ENCODE measurements around the gene SLC30A4. TPM values are rescaled to one million over a fixed set of nuclear protein-coding genes. Genes with fewer than 3 reads are reported as not detected.

Gene SLC30A4
- total and polyA plus RNA-seq, 2 experiments from 2014 or later: not detected

DNA sequence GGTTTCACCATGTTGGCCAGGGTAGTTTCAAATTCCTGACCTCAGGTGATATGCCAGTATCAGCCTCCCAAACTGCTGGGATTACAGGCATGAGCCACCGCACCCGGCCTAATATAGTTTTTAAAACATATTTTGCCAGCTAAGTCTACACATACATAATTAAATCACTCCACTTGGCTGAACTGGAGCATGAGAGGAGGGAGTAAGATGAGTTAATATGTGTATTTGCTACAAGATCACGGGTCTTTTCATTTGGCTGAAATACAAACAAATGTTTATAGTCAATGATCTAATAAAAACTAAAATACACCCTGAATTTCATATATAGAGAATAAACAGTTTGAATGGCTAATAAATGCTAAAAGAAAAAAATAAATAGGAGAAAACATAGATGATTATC, 25.3 kb downstream of the SLC30A4 start (continued):
- TF ChIP-seq, protein P1, sequence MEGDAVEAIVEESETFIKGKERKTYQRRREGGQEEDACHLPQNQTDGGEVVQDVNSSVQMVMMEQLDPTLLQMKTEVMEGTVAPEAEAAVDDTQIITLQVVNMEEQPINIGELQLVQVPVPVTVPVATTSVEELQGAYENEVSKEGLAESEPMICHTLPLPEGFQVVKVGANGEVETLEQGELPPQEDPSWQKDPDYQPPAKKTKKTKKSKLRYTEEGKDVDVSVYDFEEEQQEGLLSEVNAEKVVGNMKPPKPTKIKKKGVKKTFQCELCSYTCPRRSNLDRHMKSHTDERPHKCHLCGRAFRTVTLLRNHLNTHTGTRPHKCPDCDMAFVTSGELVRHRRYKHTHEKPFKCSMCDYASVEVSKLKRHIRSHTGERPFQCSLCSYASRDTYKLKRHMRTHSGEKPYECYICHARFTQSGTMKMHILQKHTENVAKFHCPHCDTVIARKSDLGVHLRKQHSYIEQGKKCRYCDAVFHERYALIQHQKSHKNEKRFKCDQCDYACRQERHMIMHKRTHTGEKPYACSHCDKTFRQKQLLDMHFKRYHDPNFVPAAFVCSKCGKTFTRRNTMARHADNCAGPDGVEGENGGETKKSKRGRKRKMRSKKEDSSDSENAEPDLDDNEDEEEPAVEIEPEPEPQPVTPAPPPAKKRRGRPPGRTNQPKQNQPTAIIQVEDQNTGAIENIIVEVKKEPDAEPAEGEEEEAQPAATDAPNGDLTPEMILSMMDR (conservative IDR thresholded peaks at IDR 0.05; ENCODE audit: low read depth in 2 of 2): no peak
- TF ChIP-seq, protein P2, sequence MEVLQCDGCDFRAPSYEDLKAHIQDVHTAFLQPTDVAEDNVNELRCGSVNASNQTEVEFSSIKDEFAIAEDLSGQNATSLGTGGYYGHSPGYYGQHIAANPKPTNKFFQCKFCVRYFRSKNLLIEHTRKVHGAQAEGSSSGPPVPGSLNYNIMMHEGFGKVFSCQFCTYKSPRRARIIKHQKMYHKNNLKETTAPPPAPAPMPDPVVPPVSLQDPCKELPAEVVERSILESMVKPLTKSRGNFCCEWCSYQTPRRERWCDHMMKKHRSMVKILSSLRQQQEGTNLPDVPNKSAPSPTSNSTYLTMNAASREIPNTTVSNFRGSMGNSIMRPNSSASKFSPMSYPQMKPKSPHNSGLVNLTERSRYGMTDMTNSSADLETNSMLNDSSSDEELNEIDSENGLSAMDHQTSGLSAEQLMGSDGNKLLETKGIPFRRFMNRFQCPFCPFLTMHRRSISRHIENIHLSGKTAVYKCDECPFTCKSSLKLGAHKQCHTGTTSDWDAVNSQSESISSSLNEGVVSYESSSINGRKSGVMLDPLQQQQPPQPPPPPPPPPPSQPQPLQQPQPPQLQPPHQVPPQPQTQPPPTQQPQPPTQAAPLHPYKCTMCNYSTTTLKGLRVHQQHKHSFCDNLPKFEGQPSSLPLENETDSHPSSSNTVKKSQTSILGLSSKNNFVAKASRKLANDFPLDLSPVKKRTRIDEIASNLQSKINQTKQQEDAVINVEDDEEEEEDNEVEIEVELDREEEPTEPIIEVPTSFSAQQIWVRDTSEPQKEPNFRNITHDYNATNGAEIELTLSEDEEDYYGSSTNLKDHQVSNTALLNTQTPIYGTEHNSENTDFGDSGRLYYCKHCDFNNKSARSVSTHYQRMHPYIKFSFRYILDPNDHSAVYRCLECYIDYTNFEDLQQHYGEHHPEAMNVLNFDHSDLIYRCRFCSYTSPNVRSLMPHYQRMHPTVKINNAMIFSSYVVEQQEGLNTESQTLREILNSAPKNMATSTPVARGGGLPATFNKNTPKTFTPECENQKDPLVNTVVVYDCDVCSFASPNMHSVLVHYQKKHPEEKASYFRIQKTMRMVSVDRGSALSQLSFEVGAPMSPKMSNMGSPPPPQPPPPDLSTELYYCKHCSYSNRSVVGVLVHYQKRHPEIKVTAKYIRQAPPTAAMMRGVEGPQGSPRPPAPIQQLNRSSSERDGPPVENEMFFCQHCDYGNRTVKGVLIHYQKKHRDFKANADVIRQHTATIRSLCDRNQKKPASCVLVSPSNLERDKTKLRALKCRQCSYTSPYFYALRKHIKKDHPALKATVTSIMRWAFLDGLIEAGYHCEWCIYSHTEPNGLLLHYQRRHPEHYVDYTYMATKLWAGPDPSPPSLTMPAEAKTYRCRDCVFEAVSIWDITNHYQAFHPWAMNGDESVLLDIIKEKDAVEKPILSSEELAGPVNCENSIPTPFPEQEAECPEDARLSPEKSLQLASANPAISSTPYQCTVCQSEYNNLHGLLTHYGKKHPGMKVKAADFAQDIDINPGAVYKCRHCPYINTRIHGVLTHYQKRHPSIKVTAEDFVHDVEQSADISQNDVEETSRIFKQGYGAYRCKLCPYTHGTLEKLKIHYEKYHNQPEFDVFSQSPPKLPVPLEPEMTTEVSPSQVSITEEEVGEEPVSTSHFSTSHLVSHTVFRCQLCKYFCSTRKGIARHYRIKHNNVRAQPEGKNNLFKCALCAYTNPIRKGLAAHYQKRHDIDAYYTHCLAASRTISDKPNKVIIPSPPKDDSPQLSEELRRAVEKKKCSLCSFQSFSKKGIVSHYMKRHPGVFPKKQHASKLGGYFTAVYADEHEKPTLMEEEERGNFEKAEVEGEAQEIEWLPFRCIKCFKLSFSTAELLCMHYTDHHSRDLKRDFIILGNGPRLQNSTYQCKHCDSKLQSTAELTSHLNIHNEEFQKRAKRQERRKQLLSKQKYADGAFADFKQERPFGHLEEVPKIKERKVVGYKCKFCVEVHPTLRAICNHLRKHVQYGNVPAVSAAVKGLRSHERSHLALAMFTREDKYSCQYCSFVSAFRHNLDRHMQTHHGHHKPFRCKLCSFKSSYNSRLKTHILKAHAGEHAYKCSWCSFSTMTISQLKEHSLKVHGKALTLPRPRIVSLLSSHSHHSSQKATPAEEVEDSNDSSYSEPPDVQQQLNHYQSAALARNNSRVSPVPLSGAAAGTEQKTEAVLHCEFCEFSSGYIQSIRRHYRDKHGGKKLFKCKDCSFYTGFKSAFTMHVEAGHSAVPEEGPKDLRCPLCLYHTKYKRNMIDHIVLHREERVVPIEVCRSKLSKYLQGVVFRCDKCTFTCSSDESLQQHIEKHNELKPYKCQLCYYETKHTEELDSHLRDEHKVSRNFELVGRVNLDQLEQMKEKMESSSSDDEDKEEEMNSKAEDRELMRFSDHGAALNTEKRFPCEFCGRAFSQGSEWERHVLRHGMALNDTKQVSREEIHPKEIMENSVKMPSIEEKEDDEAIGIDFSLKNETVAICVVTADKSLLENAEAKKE (CRISPR knock-in tag; IDR thresholded peaks at IDR 0.05): no peak
- TF ChIP-seq ZNF114 (CRISPR knock-in tag; IDR thresholded peaks at IDR 0.05) (no peak), ZNF331 (CRISPR knock-in tag; IDR thresholded peaks at IDR 0.05; ENCODE audit: low read depth) (no peak), CREB1 (CRISPR knock-in tag; IDR thresholded peaks at IDR 0.05; ENCODE audit: low read depth) (no peak), JUNB (IDR thresholded peaks at IDR 0.05; ENCODE audit: unreplicated experiment) (no peak)

DNA sequence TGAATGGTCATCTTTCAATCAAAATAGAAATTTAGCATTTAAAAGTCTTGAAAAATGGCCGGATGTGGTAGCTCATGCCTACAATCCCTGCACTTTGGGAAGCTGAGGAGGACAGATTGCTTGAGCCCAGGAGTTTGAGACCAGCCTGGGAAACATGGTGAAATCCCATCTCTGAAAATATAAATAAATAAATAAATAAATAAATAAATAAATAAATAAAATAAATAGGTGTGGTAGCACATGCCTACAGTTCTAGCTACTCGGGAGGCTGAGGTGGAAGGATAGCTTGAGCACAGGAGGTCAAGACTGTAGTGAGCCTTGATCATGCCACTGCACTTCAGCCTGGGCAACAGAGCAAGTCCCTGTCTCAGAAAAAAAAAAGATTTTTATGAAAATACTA, 25.9 kb downstream of the SLC30A4 start:
- Histone ChIP-seq H3K4me2 (no peak overlapping the region), H3K4me3 (no peak overlapping the region), H3K4me1 (ENCODE audit: insufficient read depth) (peaks cover 11% of the 10 kb centered on the region; the same call in 1 of the 2 replicates), H4K20me1 (replicated peaks; ENCODE audit: insufficient read depth) (no peaks in the 10 kb centered on the region), H3K27me3 (ENCODE audit: insufficient read depth) (no peaks in the 10 kb centered on the region), H3F3A (replicated peaks; ENCODE audit: low read depth) (no peaks in the 10 kb centered on the region), H3K27ac (ENCODE audit: low read depth) (no peak overlapping the region), H3K36me3 (ENCODE audit: insufficient read depth) (no peaks in the 10 kb centered on the region), H3K79me2 (replicated peaks; ENCODE audit: insufficient read depth) (no peaks in the 10 kb centered on the region), H3K9me2 (ENCODE audit: insufficient read depth) (no peaks in the 10 kb centered on the region), H2AFZ (no peak overlapping the region)
- Mint-ChIP-seq H3K4me1 (peaks cover 3% of the 10 kb centered on the region; the same call in 1 of the 3 replicates), H3K36me3 (ENCODE audit: low read depth) (no peaks in the 10 kb centered on the region), H3K4me3 (no peak overlapping the region), H3K9me3 (no peaks in the 10 kb centered on the region), H3K27me3 (ENCODE audit: insufficient read depth, low read depth, poor library complexity) (peaks cover 4% of the 10 kb centered on the region), H3K27ac (no peak overlapping the region)
- no peak for DNase-seq (ENCODE audit: low spot score)
- no peak for ATAC-seq
- TF ChIP-seq, protein P3, sequence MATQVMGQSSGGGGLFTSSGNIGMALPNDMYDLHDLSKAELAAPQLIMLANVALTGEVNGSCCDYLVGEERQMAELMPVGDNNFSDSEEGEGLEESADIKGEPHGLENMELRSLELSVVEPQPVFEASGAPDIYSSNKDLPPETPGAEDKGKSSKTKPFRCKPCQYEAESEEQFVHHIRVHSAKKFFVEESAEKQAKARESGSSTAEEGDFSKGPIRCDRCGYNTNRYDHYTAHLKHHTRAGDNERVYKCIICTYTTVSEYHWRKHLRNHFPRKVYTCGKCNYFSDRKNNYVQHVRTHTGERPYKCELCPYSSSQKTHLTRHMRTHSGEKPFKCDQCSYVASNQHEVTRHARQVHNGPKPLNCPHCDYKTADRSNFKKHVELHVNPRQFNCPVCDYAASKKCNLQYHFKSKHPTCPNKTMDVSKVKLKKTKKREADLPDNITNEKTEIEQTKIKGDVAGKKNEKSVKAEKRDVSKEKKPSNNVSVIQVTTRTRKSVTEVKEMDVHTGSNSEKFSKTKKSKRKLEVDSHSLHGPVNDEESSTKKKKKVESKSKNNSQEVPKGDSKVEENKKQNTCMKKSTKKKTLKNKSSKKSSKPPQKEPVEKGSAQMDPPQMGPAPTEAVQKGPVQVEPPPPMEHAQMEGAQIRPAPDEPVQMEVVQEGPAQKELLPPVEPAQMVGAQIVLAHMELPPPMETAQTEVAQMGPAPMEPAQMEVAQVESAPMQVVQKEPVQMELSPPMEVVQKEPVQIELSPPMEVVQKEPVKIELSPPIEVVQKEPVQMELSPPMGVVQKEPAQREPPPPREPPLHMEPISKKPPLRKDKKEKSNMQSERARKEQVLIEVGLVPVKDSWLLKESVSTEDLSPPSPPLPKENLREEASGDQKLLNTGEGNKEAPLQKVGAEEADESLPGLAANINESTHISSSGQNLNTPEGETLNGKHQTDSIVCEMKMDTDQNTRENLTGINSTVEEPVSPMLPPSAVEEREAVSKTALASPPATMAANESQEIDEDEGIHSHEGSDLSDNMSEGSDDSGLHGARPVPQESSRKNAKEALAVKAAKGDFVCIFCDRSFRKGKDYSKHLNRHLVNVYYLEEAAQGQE (IDR thresholded peaks at IDR 0.05; ENCODE audit: unreplicated experiment): no peak
- no peak for TF ChIP-seq STAT1 (IDR thresholded peaks at IDR 0.05; ENCODE audit: unreplicated experiment)
- TF ChIP-seq, protein P4, sequence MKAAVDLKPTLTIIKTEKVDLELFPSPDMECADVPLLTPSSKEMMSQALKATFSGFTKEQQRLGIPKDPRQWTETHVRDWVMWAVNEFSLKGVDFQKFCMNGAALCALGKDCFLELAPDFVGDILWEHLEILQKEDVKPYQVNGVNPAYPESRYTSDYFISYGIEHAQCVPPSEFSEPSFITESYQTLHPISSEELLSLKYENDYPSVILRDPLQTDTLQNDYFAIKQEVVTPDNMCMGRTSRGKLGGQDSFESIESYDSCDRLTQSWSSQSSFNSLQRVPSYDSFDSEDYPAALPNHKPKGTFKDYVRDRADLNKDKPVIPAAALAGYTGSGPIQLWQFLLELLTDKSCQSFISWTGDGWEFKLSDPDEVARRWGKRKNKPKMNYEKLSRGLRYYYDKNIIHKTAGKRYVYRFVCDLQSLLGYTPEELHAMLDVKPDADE (IDR thresholded peaks at IDR 0.05): no peak
- TF ChIP-seq, protein P1 (conservative IDR thresholded peaks at IDR 0.05; ENCODE audit: low read depth in 2 of 2): no peak
- TF ChIP-seq CREB1 (CRISPR knock-in tag; IDR thresholded peaks at IDR 0.05; ENCODE audit: low read depth): no peak
- no peak for TF ChIP-seq JUNB (IDR thresholded peaks at IDR 0.05; ENCODE audit: unreplicated experiment)
- TF ChIP-seq EZH2phosphoT487 (IDR thresholded peaks at IDR 0.05; ENCODE audit: unreplicated experiment): no peak

All from GM23338 (cell line).